ENCODE results near the gene GPRC5C. TPM values are rescaled to one million over a fixed set of nuclear protein-coding genes. Genes with fewer than 3 reads are reported as not detected.

GPRC5C gene
- total and polyA plus RNA-seq, 2 donors (not counting 1 experiment from before 2014, with no cell fraction given), result 0.66 to 1.1 TPM

DNA sequence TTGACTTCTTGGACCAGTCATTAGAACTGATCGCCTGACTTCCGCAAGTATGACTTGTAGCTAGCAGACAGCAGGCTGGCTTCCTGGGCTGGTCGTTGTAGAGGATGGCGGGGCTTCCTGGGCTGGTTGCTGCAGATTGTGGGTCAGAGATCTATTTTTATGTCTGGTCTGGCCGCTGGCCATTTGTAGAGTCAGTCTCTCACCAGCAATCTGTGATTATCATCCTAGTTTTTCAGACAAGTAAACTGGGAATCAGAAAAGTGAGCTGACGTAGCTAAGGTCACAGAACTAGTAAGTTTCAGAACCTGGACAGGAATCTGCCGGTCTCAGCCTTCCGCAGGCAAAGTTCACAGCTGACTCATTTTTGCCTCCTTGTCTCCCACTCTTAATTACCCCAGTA, 45.5 kb upstream of the GPRC5C start:
- Histone ChIP-seq H3K4me1 (ENCODE audit: control insufficient read depth in 2 of 2, insufficient read depth in 2 of 2, low read length in 2 of 2) (no peaks in the 10 kb centered on the region), H3K79me2 (ENCODE audit: control insufficient read depth, insufficient read depth, low read length) (no peaks in the 10 kb centered on the region), H3K36me3 (replicated peaks in 1 of 2; ENCODE audit: control extremely low read depth in 1 of 2, control insufficient read depth in 1 of 2, extremely low read depth in 1 of 2, insufficient read depth in 2 of 2, low read length in 1 of 2) (no peaks in the 10 kb centered on the region), H3K4me2 (replicated peaks; ENCODE audit: low read depth, low read length, poor library complexity, severe bottlenecking) (no peak overlapping the region), H3K9ac (ENCODE audit: low read length) (no peak overlapping the region), H4K20me1 (ENCODE audit: control insufficient read depth, insufficient read depth, low read length, poor library complexity, severe bottlenecking) (no peaks in the 10 kb centered on the region), H3K4me3 (ENCODE audit: control extremely low read depth in 1 of 5, extremely low read depth in 1 of 5, insufficient read depth in 1 of 5, low read depth in 2 of 5, low read length in 4 of 5) (no peak overlapping the region), H3K27ac (ENCODE audit: low read length in 2 of 2) (no peak overlapping the region), H2AFZ (ENCODE audit: insufficient read depth, low read depth, low read length, poor library complexity, severe bottlenecking) (no peak overlapping the region), H3K27me3 (replicated peaks in 1 of 4; ENCODE audit: control extremely low read depth in 1 of 4, control insufficient read depth in 3 of 4, insufficient read depth in 4 of 4, low read length in 3 of 4) (peaks cover 0 to 3% (median 1%) of the 10 kb centered on the region in 4 experiments), H3K9me3 (ENCODE audit: control extremely low read depth in 1 of 3, control insufficient read depth in 2 of 3, insufficient read depth in 1 of 3, low read length in 2 of 3) (no peaks in the 10 kb centered on the region)
- no peak overlapping the region for H3K27ac Mint-ChIP-seq
- no peak for ATAC-seq (ENCODE audit: low read depth)
- TF ChIP-seq EZH2 (IDR thresholded peaks at IDR 0.05; ENCODE audit: borderline replicate concordance, insufficient read depth, low read depth, low read length, poor library complexity, severe bottlenecking), result no peak
- TF ChIP-seq, protein P1, sequence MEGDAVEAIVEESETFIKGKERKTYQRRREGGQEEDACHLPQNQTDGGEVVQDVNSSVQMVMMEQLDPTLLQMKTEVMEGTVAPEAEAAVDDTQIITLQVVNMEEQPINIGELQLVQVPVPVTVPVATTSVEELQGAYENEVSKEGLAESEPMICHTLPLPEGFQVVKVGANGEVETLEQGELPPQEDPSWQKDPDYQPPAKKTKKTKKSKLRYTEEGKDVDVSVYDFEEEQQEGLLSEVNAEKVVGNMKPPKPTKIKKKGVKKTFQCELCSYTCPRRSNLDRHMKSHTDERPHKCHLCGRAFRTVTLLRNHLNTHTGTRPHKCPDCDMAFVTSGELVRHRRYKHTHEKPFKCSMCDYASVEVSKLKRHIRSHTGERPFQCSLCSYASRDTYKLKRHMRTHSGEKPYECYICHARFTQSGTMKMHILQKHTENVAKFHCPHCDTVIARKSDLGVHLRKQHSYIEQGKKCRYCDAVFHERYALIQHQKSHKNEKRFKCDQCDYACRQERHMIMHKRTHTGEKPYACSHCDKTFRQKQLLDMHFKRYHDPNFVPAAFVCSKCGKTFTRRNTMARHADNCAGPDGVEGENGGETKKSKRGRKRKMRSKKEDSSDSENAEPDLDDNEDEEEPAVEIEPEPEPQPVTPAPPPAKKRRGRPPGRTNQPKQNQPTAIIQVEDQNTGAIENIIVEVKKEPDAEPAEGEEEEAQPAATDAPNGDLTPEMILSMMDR (IDR thresholded peaks at IDR 0.05), result no peak
- DNase-seq, result no peak
- ChIA-PET CTCF (interaction anchor here (0.9 to 1.8 kb wide), 2 partner anchors 19 to 71 kb away, joined by 3 to 4 read pairs; partner anchors contain the start of gene GPR142), POLR2A (no interaction called here)
- 50% methylated on average over 4 of the region's 8 CpGs for WGBS (ENCODE audit: insufficient coverage)
- no peak overlapping the region for H3K4me3 Mint-ChIP-seq
- intact Hi-C loops (cut with micrococcal nuclease), result no loop called here
- H3K27me3 Mint-ChIP-seq, result peaks cover 4% of the 10 kb centered on the region
- no peaks in the 10 kb centered on the region for H3K4me1 Mint-ChIP-seq
- no peaks in the 10 kb centered on the region for H3K9me3 Mint-ChIP-seq (ENCODE audit: insufficient read depth)

DNA sequence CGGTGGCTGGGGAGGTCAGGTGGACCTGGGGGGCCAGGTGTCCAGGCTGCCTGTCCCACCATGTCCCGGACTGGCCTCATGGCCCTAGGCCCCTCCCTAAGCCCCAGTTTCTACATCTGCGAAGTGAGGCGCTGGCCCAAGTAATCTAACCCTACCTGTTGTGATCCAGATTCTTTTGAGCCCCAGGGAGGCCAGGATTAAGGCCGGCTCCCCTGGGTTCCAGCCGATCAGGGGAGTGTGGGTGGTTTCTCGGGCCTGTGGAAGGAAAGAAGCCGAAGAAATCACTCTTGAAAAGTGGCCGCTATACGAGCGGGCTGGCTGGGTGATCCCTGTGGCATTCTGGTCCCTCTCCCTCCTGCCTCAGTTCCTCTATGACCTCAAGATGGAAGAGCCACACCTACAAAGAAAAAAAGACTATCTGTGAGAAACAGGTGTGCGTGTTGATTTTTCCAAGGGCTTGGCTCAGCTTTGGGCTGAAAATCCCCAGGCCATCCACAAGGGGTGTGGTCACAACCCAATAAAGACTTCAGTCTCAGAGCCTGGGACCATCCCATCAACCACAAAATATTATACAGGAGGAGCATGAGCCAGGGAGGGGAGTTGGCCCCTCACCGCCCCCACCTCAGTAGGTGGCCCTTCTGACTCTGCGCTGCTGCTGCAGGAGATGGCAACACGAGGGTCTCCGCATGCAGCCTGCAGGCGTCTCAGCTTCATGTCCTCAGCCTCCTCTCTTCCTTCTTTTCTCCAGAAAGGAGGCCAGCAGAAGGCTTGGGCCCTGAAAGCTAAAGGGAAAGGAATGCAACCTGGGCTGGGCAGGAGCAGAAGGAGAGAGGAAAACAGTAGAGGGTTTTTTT, 44.3 kb upstream of the GPRC5C start:
- H3K4me1 Mint-ChIP-seq, result no peaks in the 10 kb centered on the region
- TF ChIP-seq, protein P1 (IDR thresholded peaks at IDR 0.05), result no peak
- TF ChIP-seq EZH2 (IDR thresholded peaks at IDR 0.05; ENCODE audit: borderline replicate concordance, insufficient read depth, low read depth, low read length, poor library complexity, severe bottlenecking), result no peak
- DNase-seq, result no peak
- peaks cover 7% of the 10 kb centered on the region for H3K27me3 Mint-ChIP-seq
- ATAC-seq (ENCODE audit: low read depth), result no peak
- 100% methylated on average over 11 of the region's 17 CpGs for WGBS (ENCODE audit: insufficient coverage)
- H3K9me3 Mint-ChIP-seq (ENCODE audit: insufficient read depth), result no peaks in the 10 kb centered on the region
- no peak overlapping the region for H3K4me3 Mint-ChIP-seq
- H3K4me3 ChIP-seq (ENCODE audit: control extremely low read depth in 1 of 5, extremely low read depth in 1 of 5, insufficient read depth in 1 of 5, low read depth in 2 of 5, low read length in 4 of 5), result no peak overlapping the region
- H3K27me3 ChIP-seq (replicated peaks in 1 of 4; ENCODE audit: control extremely low read depth in 1 of 4, control insufficient read depth in 3 of 4, insufficient read depth in 4 of 4, low read length in 3 of 4), result peaks cover 0 to 3% (median 1%) of the 10 kb centered on the region in 4 experiments
- no peak overlapping the region for H3K9ac ChIP-seq (ENCODE audit: low read length)
- no peak overlapping the region for H3K27ac ChIP-seq (ENCODE audit: low read length in 2 of 2)
- ChIA-PET POLR2A (no interaction called here), CTCF (interaction anchor here (0.8 kb wide), 1 partner anchor 8 kb away, joined by 3 read pairs; no protein-coding TSS in a partner anchor)
- H3K79me2 ChIP-seq (ENCODE audit: control insufficient read depth, insufficient read depth, low read length), result no peaks in the 10 kb centered on the region
- peaks cover 0 to 6% (median 0%) of the 10 kb centered on the region in 3 donors for H3K9me3 ChIP-seq (ENCODE audit: control extremely low read depth in 1 of 3, control insufficient read depth in 2 of 3, insufficient read depth in 1 of 3, low read length in 2 of 3)
- intact Hi-C loops (cut with micrococcal nuclease), result no loop called here
- no peak overlapping the region for H3K4me2 ChIP-seq (replicated peaks; ENCODE audit: low read depth, low read length, poor library complexity, severe bottlenecking)
- no peak overlapping the region for H2AFZ ChIP-seq (ENCODE audit: insufficient read depth, low read depth, low read length, poor library complexity, severe bottlenecking)
- no peaks in the 10 kb centered on the region for H3K4me1 ChIP-seq (ENCODE audit: control insufficient read depth in 2 of 2, insufficient read depth in 2 of 2, low read length in 2 of 2)
- no peaks in the 10 kb centered on the region for H4K20me1 ChIP-seq (ENCODE audit: control insufficient read depth, insufficient read depth, low read length, poor library complexity, severe bottlenecking)
- H3K36me3 ChIP-seq (replicated peaks in 1 of 2; ENCODE audit: control extremely low read depth in 1 of 2, control insufficient read depth in 1 of 2, extremely low read depth in 1 of 2, insufficient read depth in 2 of 2, low read length in 1 of 2), result no peaks in the 10 kb centered on the region
- no peak overlapping the region for H3K27ac Mint-ChIP-seq

Measured in B cell (primary cell).